GM12872 (cell line): ENCODE data around the gene ZFAND4.

Experiments
- TF ChIP-seq, protein P1 (sequence below): IDR thresholded peaks from 3 replicates; pipeline ENCODE4 v1.5.1; 2011; ENCODE audit warnings: low read depth, mild to moderate bottlenecking, low read length, moderate library complexity; ENCODE audit not compliant: insufficient read depth

Gene ZFAND4

DNA sequence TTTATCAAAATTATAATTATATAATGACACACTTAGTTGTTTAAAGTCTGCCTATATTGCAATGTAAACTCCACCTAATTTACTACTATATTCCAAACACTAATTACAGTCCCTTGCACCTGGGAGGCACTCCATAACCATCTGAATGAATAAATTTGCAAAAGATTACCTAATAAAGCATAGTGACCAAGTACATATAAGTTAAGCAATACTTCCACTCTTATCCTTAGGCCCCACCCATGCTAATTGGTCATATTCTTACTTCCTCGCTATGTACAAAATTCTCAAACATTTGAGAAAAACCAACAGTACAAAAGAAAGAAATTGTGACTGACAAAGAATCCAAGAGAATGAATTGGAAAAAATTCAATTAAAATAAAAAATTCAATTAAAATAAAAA, 65.3 kb downstream of the ZFAND4 start:
- TF ChIP-seq, protein P1, sequence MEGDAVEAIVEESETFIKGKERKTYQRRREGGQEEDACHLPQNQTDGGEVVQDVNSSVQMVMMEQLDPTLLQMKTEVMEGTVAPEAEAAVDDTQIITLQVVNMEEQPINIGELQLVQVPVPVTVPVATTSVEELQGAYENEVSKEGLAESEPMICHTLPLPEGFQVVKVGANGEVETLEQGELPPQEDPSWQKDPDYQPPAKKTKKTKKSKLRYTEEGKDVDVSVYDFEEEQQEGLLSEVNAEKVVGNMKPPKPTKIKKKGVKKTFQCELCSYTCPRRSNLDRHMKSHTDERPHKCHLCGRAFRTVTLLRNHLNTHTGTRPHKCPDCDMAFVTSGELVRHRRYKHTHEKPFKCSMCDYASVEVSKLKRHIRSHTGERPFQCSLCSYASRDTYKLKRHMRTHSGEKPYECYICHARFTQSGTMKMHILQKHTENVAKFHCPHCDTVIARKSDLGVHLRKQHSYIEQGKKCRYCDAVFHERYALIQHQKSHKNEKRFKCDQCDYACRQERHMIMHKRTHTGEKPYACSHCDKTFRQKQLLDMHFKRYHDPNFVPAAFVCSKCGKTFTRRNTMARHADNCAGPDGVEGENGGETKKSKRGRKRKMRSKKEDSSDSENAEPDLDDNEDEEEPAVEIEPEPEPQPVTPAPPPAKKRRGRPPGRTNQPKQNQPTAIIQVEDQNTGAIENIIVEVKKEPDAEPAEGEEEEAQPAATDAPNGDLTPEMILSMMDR = no peak

DNA sequence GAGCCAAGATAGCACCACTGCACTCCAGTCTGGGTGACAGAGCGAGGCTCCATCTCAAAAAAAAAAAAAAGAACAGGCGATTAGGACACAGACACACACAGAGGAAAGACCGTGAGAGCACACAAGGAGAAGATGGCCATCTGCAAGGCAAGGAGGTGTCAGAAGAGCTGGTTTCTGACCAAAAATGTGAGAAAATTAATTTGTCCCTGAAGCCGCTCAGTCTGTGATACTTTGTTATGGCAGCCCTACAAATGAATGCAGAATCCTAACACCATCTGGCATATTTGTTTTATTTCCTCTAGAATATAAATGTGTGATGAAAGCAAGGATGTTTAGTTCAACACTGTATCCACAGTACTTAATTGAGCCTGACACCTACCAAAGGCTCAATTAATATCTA, 69.7 kb downstream of the ZFAND4 start:
- TF ChIP-seq, protein P1 = no peak

GRCh38 chr10:45602082-45602730, 70.4 kb downstream of the ZFAND4 start:
- TF ChIP-seq, protein P1 = no peak

DNA sequence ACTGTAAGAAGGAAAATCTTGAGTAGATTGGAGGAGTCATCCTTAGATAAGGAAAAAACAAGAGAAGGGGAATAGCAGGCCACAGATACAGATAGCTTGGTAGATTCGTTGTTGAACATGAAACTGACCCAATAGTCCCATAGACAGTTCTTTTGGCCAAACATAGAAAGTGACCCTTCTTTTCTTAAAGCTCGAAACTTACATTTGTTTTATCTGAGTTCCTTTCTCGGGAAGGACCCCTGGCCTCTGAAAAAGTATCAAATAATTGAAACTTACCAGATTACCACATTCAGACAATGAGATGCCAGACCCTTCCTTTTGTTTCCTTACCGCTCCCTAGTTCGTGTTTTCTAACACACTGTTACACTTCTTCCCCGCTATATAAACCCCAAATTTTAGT, 72.9 kb downstream of the ZFAND4 start:
- TF ChIP-seq, protein P1 = no peak

DNA sequence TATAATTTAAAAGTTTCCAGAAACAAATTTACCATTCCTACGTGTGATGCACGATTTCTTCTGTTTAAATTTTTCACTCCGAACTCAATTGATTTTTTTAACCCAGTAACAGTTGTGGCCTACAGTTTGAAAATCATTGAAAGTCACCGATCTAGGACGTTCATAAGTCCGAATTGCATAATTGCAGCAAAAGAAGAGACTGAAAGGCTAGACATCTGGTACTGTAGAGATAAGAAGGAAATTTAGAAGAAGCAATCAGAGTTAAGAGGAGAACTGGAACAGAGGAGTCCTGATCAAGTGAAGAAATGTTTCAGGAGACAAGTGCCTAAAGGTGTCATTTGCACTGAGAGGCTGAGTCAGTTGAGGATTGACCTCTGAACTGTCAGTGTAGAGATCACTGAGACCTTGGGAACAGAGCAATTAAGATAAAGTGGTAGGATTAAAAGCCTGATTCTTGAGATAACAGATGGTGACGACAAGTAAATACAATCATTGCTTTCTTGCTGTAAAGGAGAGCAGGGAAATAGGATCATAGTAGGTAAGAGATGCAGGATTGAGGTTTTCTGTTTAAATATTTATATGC, 73.5 kb downstream of the ZFAND4 start:
- TF ChIP-seq, protein P1 = no peak

DNA sequence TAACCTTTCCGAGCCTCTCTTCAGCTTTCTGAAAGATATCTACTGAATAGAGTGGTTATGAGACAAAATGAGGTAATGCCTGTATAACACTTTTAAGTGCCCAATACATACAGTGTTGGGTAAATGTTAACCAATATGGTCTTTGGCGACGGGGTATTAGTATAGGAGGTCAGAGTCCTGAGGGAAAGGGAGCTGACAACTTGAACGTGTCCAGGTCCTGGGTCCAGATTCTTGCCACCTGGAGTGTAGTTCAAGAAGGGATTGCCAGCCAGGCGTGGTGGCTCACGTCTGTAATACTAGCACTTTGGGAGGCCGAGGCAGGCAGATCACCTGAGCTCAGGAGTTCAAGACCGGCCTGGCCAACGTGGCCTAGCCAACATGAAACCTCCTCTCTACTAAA, 76.0 kb downstream of the ZFAND4 start:
- TF ChIP-seq, protein P1 = no peak

DNA sequence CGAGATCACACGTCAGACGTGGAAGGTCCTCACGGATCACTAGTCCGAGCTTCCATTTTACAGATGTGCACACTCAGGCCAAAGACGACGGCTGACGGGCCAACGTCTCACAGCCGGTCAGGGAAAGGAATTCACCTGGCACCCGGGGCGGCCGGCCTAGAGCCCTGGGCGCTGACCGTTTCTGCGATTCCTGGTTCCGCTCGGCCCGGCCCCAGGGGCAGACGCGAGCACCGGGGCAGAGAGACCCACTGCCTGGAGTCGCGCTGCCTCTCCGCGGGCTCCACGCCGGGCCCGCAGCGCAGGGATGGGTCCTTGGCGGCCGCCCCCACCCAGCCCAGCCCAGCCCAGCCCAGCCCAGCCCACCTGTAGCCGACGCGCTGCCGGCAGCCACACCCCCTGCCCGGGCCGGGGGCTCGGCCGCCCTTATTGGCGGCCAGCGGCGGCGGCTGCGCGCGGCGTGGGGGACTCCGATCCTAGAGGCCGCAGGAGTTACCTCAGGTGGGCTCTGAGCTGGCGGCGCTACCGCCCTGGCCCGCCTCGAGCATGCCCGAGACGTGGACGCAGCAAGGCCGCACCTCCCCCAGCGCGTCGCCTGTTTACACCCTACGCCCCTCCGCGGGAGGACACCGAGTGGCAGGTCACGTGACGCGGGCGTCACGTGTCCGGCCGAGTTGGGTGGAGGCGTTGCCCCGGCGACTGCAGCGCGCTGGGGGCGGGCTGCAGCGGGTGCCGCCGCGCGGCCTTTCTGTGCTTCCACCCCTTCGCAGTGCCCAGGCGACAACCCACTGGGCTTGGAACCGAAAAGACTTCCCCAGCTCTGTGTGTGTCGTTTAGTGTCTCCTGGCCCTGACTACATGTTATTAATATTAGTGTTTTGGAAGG, 78.1 kb downstream of the ZFAND4 start:
- TF ChIP-seq, protein P1 = 0 out of 3 replicates have a peak, but pooled peaks have one; percentile 19
